Measurements from ENCODE around the gene ZNF324B. TPM values are rescaled to one million over a fixed set of nuclear protein-coding genes. Genes with fewer than 3 reads are reported as not detected.

Gene ZNF324B
- total RNA-seq, 6 experiments from 2014 or later: 3.8 to 5.9 (median 4.7) TPM

DNA sequence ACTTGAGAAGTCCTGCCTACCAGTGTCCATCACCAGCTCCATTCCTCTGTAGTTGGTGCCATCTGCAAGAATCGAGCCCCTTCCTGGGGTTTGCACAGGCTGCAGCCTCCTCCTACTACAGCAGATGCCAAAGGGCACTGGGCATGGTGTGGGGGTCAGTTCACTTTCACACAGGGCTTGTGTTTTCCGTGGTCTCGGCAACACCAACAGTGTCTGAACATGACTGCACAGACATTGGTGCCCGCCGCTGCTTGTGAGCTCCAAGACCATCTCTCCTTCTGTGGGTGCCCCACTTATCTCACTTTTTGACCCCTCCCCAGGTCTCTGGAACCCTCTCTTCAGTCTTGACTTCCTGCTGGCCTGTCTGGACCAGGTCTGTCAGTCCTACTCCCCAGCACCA is 40.0 kb downstream of the ZNF324B start:
- no peak for DNase-seq
- TF ChIP-seq, protein P1, sequence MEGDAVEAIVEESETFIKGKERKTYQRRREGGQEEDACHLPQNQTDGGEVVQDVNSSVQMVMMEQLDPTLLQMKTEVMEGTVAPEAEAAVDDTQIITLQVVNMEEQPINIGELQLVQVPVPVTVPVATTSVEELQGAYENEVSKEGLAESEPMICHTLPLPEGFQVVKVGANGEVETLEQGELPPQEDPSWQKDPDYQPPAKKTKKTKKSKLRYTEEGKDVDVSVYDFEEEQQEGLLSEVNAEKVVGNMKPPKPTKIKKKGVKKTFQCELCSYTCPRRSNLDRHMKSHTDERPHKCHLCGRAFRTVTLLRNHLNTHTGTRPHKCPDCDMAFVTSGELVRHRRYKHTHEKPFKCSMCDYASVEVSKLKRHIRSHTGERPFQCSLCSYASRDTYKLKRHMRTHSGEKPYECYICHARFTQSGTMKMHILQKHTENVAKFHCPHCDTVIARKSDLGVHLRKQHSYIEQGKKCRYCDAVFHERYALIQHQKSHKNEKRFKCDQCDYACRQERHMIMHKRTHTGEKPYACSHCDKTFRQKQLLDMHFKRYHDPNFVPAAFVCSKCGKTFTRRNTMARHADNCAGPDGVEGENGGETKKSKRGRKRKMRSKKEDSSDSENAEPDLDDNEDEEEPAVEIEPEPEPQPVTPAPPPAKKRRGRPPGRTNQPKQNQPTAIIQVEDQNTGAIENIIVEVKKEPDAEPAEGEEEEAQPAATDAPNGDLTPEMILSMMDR (IDR thresholded peaks at IDR 0.05): no peak
- H3K9me3 Mint-ChIP-seq: no peaks in the 10 kb centered on the region
- peaks cover 2% of the 10 kb centered on the region; the same call in 1 of the 2 replicates for H3K27me3 Mint-ChIP-seq (ENCODE audit: insufficient read depth)
- no peak overlapping the region for H3K27ac Mint-ChIP-seq
- no peaks in the 10 kb centered on the region for H3K36me3 Mint-ChIP-seq (ENCODE audit: low read depth)
- H3K4me3 Mint-ChIP-seq: no peak overlapping the region
- H3K4me1 Mint-ChIP-seq (ENCODE audit: low read depth): no peaks in the 10 kb centered on the region

DNA sequence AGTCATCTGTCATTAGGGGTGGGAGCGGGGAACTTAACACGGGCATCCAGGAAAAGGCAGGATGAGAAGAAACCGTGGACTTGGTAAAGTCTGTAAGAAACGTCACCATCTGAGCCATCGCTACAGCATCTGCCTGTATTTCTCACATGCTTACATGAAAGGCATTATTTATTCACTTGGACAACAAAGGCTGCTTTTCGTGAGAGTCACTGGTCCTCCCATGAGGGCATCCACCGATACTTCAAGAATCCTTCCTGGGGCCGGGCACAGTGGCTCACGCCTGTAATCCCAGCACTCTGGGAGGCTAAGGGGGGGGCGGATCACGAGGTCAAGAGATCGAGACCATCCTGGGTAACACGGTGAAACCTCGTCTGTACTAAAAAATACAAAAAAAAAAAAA is 40.8 kb downstream of the ZNF324B start:
- Mint-ChIP-seq H3K27ac (no peak overlapping the region), H3K36me3 (ENCODE audit: low read depth) (no peaks in the 10 kb centered on the region), H3K4me3 (no peak overlapping the region), H3K27me3 (ENCODE audit: insufficient read depth) (peaks cover 3% of the 10 kb centered on the region), H3K4me1 (ENCODE audit: low read depth) (no peaks in the 10 kb centered on the region), H3K9me3 (no peaks in the 10 kb centered on the region)
- no peak for DNase-seq
- TF ChIP-seq, protein P1 (IDR thresholded peaks at IDR 0.05): no peak

DNA sequence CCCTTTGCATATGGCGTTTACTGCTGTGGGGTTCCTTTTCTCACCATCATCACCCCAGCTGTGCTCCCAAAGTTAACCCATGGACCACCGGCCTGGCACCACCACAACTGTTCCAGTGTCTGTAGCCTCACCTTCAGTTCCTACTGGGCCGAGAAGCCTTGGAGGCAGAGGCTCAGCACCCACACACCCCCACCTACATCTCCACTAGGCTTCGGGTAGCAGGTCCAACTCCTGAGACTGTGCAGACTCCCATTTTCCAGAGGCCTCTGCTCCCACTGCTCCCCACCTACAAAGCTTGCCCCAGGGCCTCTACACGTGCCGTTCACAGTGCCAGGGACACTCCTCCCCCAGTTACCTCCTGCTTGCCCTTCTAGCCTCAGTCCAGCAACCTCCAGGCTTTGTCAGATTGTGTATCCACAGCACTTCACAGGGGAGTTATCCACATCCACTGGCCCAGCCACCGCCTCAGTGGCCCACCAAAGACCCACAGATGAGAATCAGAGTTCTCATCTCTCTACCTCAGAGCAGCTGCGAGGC is 46.3 kb downstream of the ZNF324B start:
- H3K27ac Mint-ChIP-seq: no peak overlapping the region

DNA sequence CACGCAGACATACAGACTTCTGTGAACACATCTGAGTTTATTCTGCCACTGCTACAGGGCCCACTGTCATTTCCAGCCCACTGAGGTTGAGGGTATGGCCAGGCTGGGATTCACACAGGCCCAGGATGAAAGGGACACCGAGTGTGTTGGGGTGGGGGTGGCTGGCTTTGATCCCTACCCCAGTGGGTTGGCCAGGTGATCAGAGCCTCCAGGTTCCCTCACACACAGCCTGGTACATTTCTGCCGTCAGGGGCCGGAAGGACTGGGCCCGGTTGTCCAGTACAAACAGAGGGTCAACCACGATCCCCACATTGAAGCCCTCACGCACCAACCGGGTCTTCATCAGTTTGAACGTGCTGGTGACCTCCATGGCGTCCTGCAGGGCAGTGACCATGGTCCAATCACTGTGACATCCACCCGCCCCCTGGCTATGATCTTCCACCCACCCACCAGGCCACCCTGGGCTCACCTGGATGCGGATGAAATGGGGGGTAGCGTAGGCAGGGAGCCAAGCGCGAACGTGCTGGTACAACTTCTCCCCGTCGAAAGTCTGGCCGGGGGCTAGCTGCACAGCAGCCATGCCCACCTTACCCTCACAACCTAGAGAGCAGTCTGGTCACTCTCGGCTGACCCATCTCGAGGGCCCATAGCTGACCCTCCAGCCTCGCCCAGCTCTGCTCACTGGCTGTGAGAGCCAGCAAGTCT is 47.0 kb downstream of the ZNF324B start:
- Mint-ChIP-seq H3K36me3 (ENCODE audit: low read depth) (peaks cover 4% of the 10 kb centered on the region), H3K27ac (no peak overlapping the region), H3K9me3 (peaks cover 4% of the 10 kb centered on the region), H3K4me3 (peak overlapping the region; percentile 89), H3K4me1 (ENCODE audit: low read depth) (peaks cover 15% of the 10 kb centered on the region), H3K27me3 (ENCODE audit: insufficient read depth) (peaks cover 5% of the 10 kb centered on the region)
- no peak for DNase-seq
- TF ChIP-seq, protein P1 (IDR thresholded peaks at IDR 0.05): no peak

More for the DNA sequence above, 46.3 kb downstream of the ZNF324B start:
- peaks cover 4% of the 10 kb centered on the region for H3K36me3 Mint-ChIP-seq (ENCODE audit: low read depth)
- peaks cover 15% of the 10 kb centered on the region for H3K4me1 Mint-ChIP-seq (ENCODE audit: low read depth)
- peaks cover 5% of the 10 kb centered on the region for H3K27me3 Mint-ChIP-seq (ENCODE audit: insufficient read depth)
- DNase-seq: no peak
- H3K9me3 Mint-ChIP-seq: peaks cover 4% of the 10 kb centered on the region
- TF ChIP-seq, protein P1 (IDR thresholded peaks at IDR 0.05): no peak
- H3K4me3 Mint-ChIP-seq: no peak overlapping the region

DNA sequence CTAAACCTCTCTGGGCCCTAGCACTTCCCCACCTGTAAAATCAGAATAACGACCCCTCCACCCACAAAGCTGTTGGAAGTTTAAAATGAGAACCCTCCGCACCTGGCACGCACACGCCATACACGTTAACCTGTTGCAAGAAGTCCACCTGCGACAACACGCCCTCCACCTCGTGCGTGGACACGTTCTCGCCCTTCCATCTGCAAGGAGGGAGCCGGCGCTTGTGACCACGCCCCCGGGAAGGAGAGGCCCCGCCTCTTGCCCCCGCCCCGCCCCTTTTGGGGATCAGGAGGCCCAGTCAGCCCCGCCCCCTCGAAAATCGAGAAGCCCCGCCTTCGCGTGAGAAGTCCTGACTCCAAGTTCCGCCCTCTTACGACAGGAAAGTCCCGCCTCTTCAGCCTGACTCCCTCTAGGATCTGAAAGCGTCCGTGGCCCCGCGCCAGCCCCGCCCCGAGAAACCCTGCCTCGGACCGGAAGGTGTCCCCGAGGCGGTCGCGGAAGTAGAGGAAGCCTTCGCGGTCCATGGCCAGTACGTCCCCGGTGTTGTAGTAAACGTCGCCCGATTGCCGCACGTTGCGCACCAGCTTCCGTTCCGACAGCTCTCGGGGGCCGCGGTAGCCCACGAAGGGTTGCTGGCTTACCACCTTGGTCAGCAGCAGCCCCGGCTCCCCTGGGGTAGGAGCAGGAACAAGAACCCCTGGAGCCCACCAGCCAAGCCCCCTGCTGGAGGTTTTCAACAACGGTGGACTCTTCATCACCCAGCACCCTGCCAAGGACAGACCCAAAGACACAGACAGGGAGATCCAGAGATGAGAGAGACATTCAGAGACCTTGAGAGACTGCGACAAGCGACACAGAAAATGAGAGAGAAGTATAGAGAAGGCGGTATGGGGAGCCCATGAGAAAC is 47.9 kb downstream of the ZNF324B start:
- peak overlapping the region; percentile 90 for H3K27ac Mint-ChIP-seq
- TF ChIP-seq, protein P1 (IDR thresholded peaks at IDR 0.05): peak; percentile 73
- H3K4me3 Mint-ChIP-seq: peak overlapping the region; percentile 89
- H3K27me3 Mint-ChIP-seq (ENCODE audit: insufficient read depth): peaks cover 5% of the 10 kb centered on the region
- peak; percentile 99 for DNase-seq
- peaks cover 15% of the 10 kb centered on the region for H3K4me1 Mint-ChIP-seq (ENCODE audit: low read depth)
- peaks cover 4% of the 10 kb centered on the region for H3K36me3 Mint-ChIP-seq (ENCODE audit: low read depth)
- H3K9me3 Mint-ChIP-seq: peaks cover 4% of the 10 kb centered on the region

All from HFFc6 (cell line).